GM15510 (cell line): Measurements from ENCODE around the gene LMAN2.

Source experiments
- POLR2A ChIP-seq: IDR thresholded peaks from 3 replicates; pipeline ENCODE4 v1.6.1; 2011; ENCODE audit warnings: borderline replicate concordance; ENCODE audit not compliant: insufficient read length; ENCODE audit errors: extremely low read depth

Gene LMAN2

DNA sequence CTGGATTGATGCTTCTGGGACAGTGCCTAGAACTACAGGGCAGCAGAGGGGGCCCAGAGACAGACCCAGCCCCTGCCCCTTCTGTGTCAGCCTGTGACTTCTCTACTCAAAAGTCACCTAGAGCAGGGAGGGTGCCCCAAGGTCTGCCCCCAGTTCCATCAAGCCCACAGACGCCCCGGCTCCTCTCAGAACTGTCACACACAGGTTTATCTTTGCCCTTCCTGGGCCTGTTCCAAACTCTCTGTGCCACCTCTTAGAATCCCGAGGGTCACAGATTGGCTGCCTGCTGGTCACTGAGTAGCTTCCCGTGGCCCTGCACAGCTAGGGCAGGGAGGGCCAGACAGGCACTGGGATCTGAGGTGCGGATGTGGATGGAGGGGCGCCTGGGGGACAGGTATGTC, 8.0 kb upstream of the LMAN2 start:
- no peak for TF ChIP-seq POLR2A

DNA sequence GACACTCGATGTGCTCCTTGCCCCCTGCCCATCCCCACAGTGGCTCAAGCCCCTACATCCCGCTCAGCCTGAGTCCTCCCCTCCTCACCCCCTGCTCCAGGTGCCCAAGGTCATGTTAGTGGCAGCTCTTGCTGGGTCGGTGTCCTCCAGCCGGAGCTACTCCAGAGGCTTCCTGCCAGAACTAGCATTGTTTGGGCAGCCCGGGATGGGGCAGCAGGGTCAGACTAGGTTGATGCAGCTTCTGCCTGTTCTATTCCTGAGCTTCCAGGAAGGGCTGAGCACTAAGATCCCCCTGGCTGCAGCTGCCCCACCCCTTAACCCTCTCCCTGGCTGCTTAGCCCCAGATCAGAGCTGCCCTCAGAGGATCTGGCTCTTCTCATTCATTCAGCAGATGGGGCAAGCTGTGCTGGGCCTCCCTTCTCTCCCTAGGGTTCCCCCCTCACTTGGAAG, 6.9 kb upstream of the LMAN2 start:
- TF ChIP-seq POLR2A: no peak

DNA sequence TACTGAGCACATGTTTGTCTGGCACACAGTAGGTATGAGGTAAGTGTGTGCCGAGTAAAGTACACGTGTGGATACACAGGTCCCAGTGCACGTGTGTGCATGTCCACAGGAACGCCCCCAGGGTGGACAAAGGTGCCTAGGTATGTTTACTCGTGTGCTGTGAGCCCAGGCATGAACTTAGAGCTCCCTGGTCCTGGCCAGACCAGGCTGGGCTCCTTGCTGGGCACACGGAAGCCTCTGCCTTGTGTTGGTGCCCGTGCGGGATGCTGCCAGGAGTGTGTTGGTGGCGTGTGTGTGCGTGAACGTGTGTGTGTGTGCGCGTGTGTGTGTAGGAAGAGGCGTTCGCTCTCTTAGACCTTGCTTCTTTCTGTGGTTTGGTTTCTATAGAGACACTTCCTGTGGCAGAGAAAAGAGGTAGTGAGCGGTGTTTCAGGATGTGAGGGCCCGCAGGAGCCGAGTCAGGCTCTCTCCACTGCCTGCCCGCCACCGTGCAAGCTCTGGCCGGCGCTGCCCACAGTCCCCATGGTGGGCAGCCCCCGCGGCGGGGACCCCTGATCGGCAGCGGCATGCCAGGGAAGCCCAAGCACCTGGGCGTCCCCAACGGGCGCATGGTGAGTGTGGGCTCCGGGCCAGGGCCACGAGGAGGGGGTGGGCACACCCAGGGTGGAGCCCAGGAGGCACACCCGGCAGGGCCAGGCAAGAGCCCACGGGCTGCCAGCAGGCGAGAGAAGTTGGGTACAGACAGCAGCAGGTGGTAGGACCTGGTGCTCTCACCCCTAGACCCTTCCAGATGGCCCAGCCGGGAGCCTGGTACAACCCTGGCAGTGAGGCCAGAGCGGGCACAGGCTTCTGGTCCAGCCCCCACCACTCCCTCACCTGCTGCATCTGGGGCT, 6.2 kb upstream of the LMAN2 start, which contains the start of gene RGS14:
RGS14 (plus strand) TSS at position 466 of the 893 bp plus-strand sequence; CDS start at position 567, 101 bp downstream.
- peak; percentile 73 for TF ChIP-seq POLR2A

DNA sequence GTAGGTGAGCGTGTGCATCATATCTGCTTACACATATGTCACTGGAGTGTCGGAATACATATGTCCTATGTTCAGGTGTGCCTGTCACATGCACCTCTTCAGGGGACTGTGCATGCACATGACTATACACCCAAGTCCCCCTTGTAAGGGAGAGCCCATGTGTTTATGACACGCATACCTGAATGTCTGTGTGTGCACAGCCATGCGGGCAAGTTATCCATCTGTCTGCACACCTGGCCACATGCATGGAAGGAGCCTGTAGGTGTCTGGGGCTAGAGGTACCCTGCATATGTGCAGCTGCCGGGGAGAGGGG, 5.6 kb upstream of the LMAN2 start:
- no peak for TF ChIP-seq POLR2A

DNA sequence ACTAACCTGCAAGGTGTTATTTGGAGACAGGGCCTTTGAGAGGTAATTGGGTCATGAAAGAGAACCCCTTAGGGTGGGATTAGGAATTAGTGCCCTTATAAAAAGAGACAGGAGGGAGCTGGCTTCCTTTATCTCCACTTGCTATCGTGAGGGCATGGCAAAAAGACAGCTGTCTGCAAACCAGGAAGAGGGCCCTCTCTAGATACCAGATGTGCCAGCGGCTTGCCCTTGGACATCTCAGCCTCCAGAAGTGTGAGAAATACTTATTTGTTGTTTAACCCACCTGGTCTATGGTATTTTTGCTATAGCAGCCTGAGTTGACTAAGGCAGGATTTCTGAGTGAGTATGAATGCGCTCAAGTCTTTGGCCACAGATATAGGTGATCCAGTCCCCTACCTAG, 5.3 kb upstream of the LMAN2 start:
- no peak for TF ChIP-seq POLR2A

DNA sequence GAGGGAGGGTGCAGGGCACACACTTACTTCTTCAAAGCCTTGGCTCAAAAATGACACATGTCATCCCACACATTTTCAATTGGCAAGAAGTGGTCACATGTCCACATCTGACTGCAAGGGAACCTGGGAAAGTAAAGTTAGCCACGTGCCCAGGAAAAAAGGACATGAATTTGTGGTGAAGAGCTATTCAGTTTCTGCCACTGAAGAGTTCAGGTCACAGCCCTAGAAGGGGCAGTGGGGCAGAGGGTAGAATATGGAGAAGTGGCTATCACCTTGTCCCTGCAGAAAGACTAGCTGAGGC, 4.3 kb upstream of the LMAN2 start:
- no peak for TF ChIP-seq POLR2A

DNA sequence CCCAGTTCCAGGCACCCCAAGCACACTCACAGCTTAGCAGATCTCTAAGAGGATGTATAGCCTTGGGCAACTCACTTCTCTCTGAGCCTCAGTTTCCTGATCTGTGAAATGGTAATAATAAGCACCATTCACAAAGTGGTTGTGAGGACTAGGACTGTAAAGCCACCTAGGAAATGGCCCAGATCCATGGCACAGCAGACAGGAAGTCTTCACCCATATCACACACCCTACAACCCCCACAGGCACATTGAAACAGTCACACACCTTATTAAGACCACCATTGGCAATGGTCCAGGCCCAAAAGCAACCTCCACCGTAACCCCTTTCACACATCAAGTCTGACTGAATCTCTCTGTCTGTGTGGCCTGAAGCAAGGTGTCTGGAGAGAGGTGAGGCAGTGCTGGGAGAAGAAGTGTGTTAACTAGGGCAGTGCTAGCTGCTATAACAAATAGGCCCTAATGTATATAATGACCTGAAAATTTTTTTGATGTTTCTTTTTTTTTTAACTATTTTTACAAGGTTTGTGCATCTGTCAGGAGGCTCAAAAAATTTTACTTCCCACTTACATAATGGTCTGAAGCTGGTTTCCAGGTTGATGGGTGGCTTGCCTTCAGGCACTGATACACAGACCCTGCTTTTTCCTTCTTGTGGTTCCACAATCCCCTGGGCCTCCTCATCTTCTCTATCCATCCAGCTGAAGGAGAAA, 3.8 kb upstream of the LMAN2 start:
- no peak for TF ChIP-seq POLR2A

DNA sequence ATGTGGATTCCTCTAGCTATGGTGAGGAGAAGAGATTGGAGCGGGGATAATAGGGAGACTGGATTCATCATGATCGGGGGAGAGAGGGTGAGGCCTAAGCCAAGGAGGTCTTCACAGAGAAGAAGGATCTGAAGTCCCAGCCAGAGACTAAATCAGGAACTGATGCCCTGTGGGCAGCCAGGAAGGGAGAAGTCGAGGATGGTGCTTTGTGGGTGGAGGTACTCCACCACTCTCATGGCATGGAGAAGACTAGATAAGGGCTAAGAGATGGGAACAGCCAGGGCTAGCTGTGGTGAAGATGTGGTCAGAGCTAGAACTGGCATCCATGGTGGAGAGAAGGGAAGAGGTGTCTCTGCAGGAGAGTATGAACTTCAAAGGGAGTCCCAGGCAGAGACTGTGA, 3.2 kb upstream of the LMAN2 start:
- no peak for TF ChIP-seq POLR2A

DNA sequence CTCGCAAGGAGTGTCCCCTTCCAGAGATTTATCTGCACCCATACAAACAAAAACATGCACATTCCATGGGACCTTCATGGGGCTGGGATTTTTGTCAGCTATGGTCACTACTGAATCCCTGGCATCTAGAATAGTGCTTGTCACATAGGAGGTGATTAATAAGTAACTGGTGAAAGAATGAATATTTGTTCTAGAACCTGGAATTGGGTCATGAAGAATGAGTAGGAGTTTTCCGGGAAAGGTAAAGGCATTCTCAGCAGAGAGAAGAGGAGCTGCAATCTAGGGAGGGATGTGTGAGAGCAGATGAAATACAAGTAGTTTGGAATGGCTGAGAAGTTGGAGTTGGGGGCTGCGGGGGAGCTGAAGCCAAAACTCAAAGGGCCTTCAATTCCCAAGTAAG, 2.8 kb upstream of the LMAN2 start:
- no peak for TF ChIP-seq POLR2A

DNA sequence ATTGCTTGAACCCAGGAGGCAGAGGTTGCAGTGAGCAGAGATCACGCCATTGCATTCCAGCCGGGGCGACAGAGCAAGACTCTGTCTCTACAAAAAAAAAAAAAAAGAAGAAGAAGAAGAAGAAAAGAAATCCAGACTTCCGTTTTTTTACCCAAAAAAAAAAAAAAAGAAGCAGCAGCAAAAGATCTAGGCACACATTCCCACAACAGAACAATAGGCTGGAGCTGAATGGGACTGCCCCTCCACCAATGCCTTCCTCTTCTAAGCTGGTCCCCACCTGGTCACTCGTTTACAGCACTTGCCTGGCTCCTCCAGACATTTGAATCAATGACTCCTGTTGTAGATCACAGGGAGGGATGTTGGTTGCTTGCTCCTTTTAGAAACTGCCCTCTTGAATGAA, 1.6 kb upstream of the LMAN2 start:
- TF ChIP-seq POLR2A: no peak

DNA sequence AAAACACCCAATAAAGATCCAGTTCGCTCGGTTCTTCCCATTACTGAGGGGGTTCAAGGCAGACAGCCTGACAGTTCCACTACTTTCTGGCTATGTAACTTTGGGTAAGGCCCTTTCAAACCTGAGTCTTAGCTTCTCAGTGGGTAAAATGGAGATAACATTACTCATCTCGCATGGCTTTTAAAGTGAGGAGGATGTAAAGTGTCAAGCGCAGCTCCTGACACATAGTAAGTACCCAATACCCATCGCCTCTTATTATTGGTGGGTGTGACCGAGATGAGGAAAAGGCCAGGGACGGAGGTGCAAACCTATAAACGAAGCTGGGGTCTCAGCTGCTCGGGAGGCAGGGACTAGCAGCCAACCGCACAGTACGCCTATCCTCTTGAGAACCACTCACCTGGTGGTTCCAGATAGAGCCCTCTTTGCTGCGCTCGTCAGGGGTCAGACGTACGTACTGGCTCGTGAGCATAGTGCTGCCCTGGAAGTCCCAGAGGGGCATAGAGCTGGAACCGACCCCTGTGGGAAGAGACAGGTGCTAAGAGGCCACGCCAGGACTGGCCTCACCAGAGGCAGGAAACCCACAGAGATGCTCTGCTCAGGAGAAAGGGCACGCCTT, 584 bp downstream of the LMAN2 start:
- TF ChIP-seq POLR2A: no peak

DNA sequence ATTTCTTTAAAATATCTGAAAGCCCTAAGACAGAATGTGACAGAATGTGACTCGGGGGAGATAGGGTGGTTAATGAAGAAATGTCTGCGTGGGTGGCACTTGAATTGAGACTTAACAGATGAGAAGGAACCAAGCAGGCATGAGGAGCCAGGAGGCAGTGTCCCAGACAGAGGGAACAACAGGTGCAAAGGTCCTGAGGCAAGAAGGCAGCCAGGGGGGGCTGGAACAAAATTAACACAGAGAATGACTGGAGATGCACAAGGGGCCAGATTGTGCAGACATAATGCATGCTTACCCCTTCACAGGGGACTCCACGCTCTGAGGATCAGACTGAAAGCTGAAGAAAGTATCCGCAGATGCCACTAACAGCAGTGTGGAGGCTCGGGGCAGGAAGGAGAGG, 1.7 kb downstream of the LMAN2 start:
- TF ChIP-seq POLR2A: no peak

DNA sequence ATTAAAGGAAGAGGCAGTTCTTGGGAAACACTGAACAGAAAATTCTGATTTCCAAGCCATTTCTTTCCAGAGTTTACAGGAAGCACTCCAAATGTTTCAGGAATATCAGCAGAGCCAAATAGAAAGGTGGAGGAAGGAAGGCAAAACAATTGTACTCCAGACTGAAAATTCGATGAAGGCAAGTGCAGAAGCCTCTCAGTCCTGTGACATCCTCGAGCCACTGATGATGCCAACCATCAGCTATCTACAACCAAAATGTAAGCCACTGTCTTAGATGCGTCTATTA, 2.2 kb downstream of the LMAN2 start:
- TF ChIP-seq POLR2A: no peak

DNA sequence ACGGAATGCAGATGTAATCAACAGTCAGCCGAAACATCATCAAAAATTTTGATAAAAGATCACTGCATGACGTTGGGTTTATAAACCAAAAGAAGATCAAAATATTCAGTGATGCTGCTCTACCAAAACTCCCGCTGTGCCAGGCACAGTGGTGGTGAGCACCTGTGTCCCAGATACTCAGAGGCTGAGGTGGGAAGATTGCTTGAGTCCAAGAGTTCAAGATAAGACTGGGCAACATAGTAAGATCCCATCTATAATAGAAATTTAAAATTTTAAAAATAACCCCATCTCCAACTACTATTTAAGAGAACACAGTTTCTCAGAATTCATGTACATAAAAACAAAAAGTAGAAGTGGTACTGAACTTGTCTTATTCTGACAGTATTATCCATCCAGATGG, 3.8 kb downstream of the LMAN2 start:
- TF ChIP-seq POLR2A: no peak

DNA sequence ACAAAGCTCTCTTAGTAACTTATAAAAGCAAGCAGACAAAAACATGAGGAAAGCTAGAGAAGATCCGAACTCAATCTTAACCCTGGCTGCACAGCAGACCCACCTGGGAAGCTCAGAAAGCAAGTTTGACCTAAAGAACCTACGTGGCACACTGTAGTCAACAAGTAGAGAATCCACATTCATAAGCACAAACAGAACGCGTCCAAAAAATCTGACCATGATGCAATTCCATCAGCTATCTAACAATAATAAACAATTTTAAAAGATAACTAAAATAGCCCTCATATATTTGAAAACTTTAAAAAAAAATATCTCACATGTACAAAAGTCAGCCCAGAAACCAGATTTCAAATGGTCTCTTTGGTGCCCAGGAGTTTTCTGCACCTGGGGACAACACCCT, 4.6 kb downstream of the LMAN2 start:
- no peak for TF ChIP-seq POLR2A

DNA sequence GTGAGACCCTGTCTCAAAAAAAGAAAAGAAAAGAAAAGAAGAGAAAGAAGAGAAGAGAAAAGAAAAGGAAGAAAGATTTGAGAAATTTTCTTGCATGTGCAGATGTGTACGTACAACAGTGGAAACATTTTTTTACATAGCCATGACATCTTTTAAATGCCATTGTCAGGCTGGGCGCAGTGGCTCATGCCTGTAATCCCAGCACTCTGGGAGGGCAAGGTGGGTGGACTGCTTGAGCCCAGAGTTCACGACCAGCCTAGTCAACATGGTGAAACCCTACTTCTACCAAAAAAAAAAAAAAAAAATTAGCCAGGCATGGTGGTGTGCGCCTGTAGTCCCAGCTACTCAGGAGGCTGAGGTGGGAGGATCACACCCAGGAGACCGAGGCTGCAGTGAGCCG, 6.6 kb downstream of the LMAN2 start:
- TF ChIP-seq POLR2A: no peak
